Measurements from ENCODE around the gene GNB3.
A peak's percentile ranks its signal among the peaks of the same experiment; 100 is the strongest.
"Not testable (repeated sequence)": the region's sequence is repeated elsewhere in the genome, so short reads cannot be mapped to it uniquely, and the experiment has no call there.

GNB3 gene

GRCh38 chr12:6883683-6884082, 43.0 kb downstream of the GNB3 start:
- DNase-seq (ENCODE audit: low spot score) = no peak

DNA sequence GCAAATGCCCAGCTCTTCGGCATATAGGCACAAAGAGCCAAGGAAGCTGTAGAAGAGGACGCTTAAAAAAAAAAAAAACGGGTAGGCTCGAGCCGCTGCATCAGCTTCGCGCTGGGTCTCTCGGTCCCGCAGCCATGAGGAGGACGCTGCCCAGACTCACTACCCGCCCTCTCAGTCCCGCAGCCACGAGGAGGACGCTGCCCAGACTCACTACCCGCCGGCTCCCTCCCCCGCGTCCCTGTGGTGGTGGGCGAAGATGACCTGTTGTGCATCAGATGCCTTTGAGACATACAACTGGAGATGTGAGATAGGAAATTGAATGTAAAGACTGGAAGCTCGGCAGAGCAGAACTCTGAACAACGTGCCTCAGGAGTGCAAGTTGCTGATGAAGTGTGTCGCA, 43.8 kb downstream of the GNB3 start:
- no peak for DNase-seq (ENCODE audit: low spot score)

DNA sequence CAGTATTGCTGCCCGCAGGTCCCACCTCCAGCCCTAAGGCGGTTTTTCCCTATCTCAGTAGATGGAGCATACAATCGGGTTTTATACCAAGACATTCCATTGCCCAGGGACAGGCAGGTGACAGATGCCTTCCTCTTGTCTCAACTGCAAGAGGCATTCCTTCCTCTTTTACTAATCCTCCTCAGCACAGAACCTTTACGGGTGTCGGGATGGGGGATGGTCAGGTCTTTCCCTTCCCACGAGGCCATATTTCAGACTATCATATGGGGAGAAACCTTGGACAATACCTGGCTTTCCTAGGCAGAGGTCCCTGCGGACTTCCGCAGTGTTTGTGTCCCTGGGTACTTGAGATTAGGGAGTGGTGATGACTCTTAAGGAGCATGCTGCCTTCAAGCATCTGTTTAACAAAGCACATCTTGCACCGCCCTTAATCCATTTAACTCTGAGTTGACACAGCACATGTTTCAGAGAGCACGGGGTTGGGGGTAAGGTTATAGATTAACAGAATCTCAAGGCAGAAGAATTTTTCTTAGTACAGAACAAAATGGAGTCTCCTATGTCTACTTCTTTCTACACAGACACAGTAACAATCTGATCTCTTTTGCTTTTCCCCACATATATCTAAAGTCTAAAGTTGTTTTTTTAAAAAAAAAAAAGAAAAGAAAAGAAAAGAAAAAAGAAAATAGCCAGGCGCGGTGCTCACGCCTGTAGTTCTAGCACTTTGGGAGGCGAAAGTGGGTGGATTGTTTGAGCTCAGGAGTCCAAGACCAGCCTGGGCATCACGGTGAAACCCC, 45.7 kb downstream of the GNB3 start:
- DNase-seq (ENCODE audit: low spot score) = not testable (repeated sequence)

DNA sequence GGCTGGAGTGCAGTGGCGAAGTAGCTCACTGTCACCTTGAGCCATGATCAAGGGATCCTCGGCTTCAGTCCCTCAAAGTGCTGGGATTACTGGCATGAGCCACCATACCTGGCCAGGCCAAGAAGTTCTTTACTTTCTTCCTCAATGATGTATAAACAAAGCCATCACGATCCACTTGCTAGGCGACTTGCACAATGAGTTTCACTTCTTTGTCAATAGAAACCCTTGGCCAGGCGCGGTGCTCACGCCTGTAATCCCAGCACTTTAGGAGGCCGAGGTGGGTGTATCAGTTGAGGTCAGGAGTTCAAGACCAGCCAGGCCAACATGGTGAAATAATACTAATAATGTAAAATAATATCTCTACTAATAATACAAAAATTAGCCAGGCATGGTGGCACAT, 46.7 kb downstream of the GNB3 start:
- DNase-seq (ENCODE audit: low spot score) = peak; percentile 5

- peak; percentile 5 for DNase-seq (ENCODE audit: low spot score)
These were observed 47.6 kb downstream of the GNB3 start for GRCh38 chr12:6888360-6888759.

- not testable (repeated sequence) for DNase-seq (ENCODE audit: low spot score)
These were observed 48.1 kb downstream of the GNB3 start for GRCh38 chr12:6888794-6889193.

DNA sequence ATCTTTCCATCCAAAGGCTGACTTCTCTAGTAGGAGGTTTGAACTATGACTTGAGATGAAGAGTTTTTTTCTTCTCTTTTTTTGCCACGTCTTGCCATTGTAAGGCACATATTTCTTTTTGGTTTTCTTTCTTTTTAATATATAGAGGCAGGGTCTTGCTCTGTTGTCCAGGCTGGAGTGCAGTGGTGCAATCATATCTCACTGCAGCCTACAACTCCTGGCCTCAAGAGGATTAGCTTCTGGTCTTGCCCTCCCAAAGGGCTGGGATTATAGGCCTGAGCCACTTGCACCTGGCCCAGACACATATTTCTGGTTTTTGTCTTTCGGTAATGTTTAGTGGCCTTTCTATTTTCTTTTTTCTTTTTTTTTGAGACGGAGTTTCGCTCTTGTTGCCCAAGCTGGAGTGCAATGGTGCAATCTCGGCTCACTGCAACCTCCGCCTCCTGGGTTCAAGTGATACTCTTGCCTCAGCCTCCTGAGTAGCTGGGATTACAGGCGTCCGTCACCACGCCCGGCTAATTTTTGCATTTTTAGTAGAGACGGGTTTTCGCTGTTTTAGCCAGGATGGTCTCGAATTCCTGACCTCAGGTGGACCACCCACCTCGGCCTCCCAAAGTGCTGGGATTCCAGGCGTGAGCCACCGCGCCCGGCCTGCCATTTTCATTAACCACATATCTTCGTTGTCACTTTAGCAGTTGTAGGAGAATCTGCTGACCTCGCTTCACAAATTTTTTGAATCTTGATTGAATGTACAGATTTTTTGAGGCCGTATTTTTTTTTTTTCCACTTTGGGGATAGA, 49.2 kb downstream of the GNB3 start:
- not testable (repeated sequence) for DNase-seq (ENCODE audit: low spot score)

DNA sequence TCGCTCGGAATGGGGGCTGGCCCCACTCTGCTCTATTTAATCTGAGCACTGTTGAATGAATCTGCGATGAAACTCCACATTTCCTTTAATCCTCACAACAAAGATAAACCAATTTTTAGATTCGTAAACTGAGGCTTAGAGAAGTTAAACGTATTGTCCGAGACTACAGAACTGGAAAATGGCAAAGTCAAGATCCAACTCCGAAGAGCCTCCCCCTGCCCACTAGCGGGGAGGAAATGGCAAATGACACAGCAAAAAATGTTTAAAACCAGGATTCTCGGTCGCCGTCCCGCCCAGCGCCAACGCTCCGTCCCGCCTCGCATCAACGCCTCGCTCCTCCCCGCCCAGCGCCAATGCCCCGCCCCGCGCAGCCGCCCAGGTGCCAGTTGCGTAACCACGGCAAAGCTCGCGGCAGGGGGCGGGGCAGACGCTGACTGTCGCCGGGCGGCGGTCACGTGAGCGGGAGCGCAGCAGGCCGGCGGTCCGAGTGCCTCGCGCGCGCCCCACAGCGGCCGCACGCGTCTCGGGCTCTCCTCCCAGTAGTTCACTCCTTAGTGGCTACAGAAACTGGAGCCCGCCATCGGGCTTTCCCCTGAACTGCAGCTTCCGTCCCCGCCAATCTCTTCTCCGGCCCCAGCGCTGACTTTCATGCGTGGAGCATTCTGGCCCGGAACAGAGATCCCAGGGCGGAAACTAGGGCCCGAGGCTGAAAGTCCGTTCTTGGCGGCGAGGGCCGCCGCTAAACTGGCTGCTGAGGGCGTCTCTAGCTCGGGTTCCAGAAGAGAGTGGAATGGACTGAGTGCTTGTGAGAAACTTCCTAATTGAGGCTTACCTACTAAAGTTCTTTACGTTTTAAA, 50.3 kb downstream of the GNB3 start:
- DNase-seq (ENCODE audit: low spot score) = peak; percentile 98

DNA sequence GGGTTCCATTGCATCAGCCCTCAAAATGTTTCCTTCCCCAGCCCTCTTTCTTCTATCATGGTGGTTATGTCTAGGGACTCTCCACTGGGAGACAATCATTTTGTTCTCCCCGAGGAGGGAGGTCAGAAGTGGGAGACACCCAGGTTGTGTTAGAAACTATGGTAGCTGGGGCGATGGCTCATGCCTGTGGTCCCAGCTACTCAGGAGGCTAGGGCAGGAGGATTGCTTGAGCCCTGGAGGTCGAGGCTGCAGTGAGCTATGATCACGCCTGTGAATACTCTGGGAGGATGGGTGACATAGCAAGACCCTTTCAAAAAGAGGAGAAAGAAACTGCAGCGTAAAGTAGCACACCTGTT, 50.9 kb downstream of the GNB3 start:
- DNase-seq (ENCODE audit: low spot score) = no peak

DNA sequence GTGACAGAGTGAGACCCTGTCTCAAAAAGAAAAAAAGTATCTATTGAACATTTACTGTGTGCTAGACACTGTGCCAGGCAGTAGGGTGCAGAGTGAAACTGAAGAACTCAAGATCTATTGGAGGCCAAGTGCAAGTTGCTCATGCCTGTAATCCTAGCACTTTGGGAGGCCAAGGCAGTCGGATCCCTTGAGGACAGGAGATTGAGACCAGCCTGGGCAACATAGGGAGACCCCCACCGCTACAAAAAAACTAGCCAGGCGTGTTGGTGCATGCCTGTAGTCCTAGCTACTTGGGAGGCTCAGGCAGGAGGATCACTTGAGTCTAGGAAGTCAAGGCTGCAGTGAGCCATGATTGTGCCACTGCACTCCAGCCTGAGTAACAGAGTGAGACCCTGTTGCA, 52.0 kb downstream of the GNB3 start:
- not testable (repeated sequence) for DNase-seq (ENCODE audit: low spot score)

GRCh38 chr12:6894321-6894720, 53.6 kb downstream of the GNB3 start:
- DNase-seq (ENCODE audit: low spot score) = no peak
